ENCODE measurements around the gene PKP3.

PKP3 gene

GRCh38 chr11:447923-448731, 54.1 kb downstream of the PKP3 start:
- DNase-seq = peak; percentile 44

GRCh38 chr11:449889-450808, 56.1 kb downstream of the PKP3 start, which contains the start of gene PTDSS2:
TSS of gene PTDSS2 (plus strand) at chr11:450279. CDS start at chr11:450456, 177 bp downstream.
- DNase-seq = peak; percentile 75

- DNase-seq = peak; percentile 10
Observed at GRCh38 chr11:450809-451451, 56.9 kb downstream of the PKP3 start.

GRCh38 chr11:451738-452137, 57.7 kb downstream of the PKP3 start:
- DNase-seq = no peak

- no peak for DNase-seq
Observed at GRCh38 chr11:452203-452744, 58.3 kb downstream of the PKP3 start.

GRCh38 chr11:452916-453527, 59.0 kb downstream of the PKP3 start:
- no peak for DNase-seq

- no peak for DNase-seq
Observed at GRCh38 chr11:453564-453963, 59.6 kb downstream of the PKP3 start.

GRCh38 chr11:454043-454442, 60.0 kb downstream of the PKP3 start:
- DNase-seq = no peak

Measured in DMS79 (cell line).